Neutrophil (primary cell): ENCODE results near the gene DYNC1LI2.

ENCODE experiments used
- H3K27ac ChIP-seq: fragments of 200-600 bp; sonication (generic); 2 replicates; pipeline ENCODE4 v1.5.1; 2016; ENCODE audit warnings: mild to moderate bottlenecking, moderate library complexity
- H3K27me3 ChIP-seq: fragments of 200-600 bp; sonication (generic); 2 replicates; pipeline ENCODE4 v1.6.0; 2016; ENCODE audit warnings: mild to moderate bottlenecking
- H3K36me3 ChIP-seq: fragments of 200-600 bp; sonication (generic); 2 replicates; pipeline ENCODE4 v1.5.1; 2017
- H3K4me1 ChIP-seq, 2 experiments: fragments of 200-600 bp in 1 of 2; sonication (generic) in 1 of 2; 1 replicate in 1 of 2; 2 replicates in 1 of 2; pipeline versions ENCODE4 v1.5.1 to v1.6.1; 2013 to 2016; ENCODE audit warnings: low read depth in 1 of 2, low read length in 1 of 2, mild to moderate bottlenecking in 1 of 2, moderate library complexity in 1 of 2; ENCODE audit not compliant: control insufficient read depth in 1 of 2, insufficient read depth in 1 of 2
- H3K4me3 ChIP-seq, 2 experiments: fragments of 200-600 bp in 1 of 2; sonication (generic) in 1 of 2; 1 replicate in 1 of 2; 2 replicates in 1 of 2; pipeline ENCODE4 v1.5.1; 2013 to 2016; ENCODE audit warnings: low read depth in 1 of 2, low read length in 1 of 2, mild to moderate bottlenecking in 1 of 2, moderate library complexity in 1 of 2
- H3K9me3 ChIP-seq: fragments of 200-600 bp; sonication (generic); 2 replicates; pipeline ENCODE4 v1.5.1; 2016
- TF ChIP-seq, protein P1 (sequence below): fragments of 200-600 bp; sonication (generic); IDR thresholded peaks from 2 replicates; pipeline ENCODE4 v1.5.1; 2016; ENCODE audit warnings: antibody characterized with exemption

DYNC1LI2 gene

DNA sequence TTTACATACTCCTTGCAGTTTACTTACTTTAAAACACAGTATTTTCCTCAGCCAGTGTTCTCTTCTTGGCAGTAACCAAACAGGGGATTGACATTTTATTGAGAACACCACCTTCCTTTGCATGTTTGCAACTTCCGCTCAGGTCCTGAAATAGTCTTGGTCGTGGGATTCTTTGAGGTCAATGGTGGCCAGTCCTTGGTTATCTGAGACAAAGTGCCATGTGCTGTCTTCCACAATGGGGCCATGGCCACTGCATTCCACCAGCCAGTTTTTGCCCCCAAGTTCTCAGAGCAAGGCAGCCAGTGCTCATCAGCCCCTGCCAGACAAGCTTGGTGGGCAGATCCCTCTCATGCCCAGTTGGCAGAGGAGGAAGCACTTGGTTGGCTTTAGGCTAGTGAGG lies 77.7 kb downstream of the DYNC1LI2 start:
- Histone ChIP-seq H3K27me3 (no peaks in the 10 kb centered on the region), H3K9me3 (no peaks in the 10 kb centered on the region), H3K36me3 (peaks cover 4% of the 10 kb centered on the region), H3K4me3 (no peak overlapping the region), H3K4me1 (no peaks in the 10 kb centered on the region), H3K27ac (no peak overlapping the region)
- TF ChIP-seq, protein P1, sequence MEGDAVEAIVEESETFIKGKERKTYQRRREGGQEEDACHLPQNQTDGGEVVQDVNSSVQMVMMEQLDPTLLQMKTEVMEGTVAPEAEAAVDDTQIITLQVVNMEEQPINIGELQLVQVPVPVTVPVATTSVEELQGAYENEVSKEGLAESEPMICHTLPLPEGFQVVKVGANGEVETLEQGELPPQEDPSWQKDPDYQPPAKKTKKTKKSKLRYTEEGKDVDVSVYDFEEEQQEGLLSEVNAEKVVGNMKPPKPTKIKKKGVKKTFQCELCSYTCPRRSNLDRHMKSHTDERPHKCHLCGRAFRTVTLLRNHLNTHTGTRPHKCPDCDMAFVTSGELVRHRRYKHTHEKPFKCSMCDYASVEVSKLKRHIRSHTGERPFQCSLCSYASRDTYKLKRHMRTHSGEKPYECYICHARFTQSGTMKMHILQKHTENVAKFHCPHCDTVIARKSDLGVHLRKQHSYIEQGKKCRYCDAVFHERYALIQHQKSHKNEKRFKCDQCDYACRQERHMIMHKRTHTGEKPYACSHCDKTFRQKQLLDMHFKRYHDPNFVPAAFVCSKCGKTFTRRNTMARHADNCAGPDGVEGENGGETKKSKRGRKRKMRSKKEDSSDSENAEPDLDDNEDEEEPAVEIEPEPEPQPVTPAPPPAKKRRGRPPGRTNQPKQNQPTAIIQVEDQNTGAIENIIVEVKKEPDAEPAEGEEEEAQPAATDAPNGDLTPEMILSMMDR = no peak
